ENCODE data around the gene MCTP2. TPM values are rescaled to one million over a fixed set of nuclear protein-coding genes. Genes with fewer than 3 reads are reported as not detected.
"Not testable (repeated sequence)": the region's sequence is repeated elsewhere in the genome, so short reads cannot be mapped to it uniquely, and the experiment has no call there.

MCTP2 gene
- total RNA-seq, 4 donors from 2014 or later, result 0.13 to 2.0 (median 0.43) TPM

DNA sequence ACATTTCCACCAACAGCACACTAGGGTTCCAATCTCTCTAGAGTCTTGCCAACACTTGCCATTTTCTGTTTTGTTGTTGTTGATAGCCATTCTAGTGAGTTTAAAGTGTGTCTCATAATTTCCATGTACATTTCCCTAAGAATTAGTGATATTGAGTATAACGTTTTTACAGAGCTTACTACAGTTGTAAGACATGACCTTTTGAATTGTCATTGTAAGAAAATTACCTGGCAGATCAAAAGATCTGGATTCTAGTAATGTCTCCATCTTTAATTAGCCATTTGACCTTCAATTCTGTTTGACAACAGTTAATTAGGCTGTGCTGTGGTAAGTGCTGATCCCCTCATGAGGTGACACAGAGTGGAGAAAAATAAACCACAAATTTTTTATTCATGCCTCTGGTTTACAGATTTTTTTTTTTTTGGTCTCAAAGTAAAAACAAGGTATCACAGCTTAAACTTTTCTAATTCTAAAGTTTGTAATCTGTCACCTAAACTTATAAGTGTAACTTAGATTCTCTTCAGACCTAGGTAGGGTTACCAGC, 20.9 kb downstream of the MCTP2 start:
- intact Hi-C loops (cut with DNase I; ENCODE audit: low total_unique reads) (no loop called here), in situ Hi-C loops (cut with MboI; ENCODE audit: low sequenced_read_pairs in 4 of 4) (no loop called here)
- H3K27me3 ChIP-seq, result no peaks in the 10 kb centered on the region
- no peak overlapping the region for H3K27ac ChIP-seq
- no peaks in the 10 kb centered on the region for H3K36me3 ChIP-seq
- DNase-seq, result no peak
- no peaks in the 10 kb centered on the region for H3K4me1 ChIP-seq
- no peak overlapping the region for H3K4me3 ChIP-seq
- H3K9me3 ChIP-seq, result no peaks in the 10 kb centered on the region
- TF ChIP-seq POLR2A (IDR thresholded peaks at IDR 0.05), result no peak
- TF ChIP-seq, protein P1, sequence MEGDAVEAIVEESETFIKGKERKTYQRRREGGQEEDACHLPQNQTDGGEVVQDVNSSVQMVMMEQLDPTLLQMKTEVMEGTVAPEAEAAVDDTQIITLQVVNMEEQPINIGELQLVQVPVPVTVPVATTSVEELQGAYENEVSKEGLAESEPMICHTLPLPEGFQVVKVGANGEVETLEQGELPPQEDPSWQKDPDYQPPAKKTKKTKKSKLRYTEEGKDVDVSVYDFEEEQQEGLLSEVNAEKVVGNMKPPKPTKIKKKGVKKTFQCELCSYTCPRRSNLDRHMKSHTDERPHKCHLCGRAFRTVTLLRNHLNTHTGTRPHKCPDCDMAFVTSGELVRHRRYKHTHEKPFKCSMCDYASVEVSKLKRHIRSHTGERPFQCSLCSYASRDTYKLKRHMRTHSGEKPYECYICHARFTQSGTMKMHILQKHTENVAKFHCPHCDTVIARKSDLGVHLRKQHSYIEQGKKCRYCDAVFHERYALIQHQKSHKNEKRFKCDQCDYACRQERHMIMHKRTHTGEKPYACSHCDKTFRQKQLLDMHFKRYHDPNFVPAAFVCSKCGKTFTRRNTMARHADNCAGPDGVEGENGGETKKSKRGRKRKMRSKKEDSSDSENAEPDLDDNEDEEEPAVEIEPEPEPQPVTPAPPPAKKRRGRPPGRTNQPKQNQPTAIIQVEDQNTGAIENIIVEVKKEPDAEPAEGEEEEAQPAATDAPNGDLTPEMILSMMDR (IDR thresholded peaks at IDR 0.05 in 4 of 5, conservative IDR thresholded peaks at IDR 0.05 in 1 of 5), result no peak
- ATAC-seq, result no peak

- H3K4me3 ChIP-seq, result no peak overlapping the region
- intact Hi-C loops (cut with DNase I; ENCODE audit: low total_unique reads), result no loop called here
- H3K27ac ChIP-seq, result no peak overlapping the region
- no peaks in the 10 kb centered on the region for H3K9me3 ChIP-seq
- H3K36me3 ChIP-seq, result no peaks in the 10 kb centered on the region
- no peaks in the 10 kb centered on the region for H3K27me3 ChIP-seq
- DNase-seq (no peak), ATAC-seq (no peak)
- TF ChIP-seq POLR2A (IDR thresholded peaks at IDR 0.05), result no peak
- TF ChIP-seq, protein P1 (IDR thresholded peaks at IDR 0.05 in 4 of 5, conservative IDR thresholded peaks at IDR 0.05 in 1 of 5), result no peak
- no peaks in the 10 kb centered on the region for H3K4me1 ChIP-seq
- in situ Hi-C loops (cut with MboI; ENCODE audit: low sequenced_read_pairs in 4 of 4), result no loop called here
Observed at GRCh38 chr15:94252906-94253491, 21.6 kb downstream of the MCTP2 start.

DNA sequence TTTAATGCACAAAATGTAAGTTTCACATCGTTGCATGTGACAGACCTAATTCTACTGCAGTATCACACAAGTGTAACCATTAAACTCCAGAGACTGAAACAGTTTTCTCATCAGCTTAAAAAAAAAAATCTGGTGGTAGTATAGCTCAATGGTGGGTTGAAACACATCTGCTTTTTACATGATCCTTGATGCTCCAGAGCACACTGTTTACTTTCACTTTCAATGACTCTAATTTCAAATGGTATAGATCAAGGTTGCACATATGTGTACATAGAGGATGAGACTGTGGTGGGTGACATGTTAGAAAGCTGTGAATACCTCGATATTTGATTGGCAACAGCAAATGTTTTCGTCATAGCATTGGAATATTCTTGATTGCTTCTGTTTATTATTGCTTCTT, 22.4 kb downstream of the MCTP2 start:
- no peak for DNase-seq
- Histone ChIP-seq H3K36me3 (no peaks in the 10 kb centered on the region), H3K27me3 (no peaks in the 10 kb centered on the region), H3K4me1 (no peaks in the 10 kb centered on the region), H3K27ac (no peak overlapping the region), H3K4me3 (no peak overlapping the region), H3K9me3 (no peaks in the 10 kb centered on the region)
- no peak for ATAC-seq
- in situ Hi-C loops (cut with MboI; ENCODE audit: low sequenced_read_pairs in 4 of 4) (no loop called here), intact Hi-C loops (cut with DNase I; ENCODE audit: low total_unique reads) (no loop called here)
- TF ChIP-seq, protein P1 (IDR thresholded peaks at IDR 0.05 in 4 of 5, conservative IDR thresholded peaks at IDR 0.05 in 1 of 5), result no peak
- TF ChIP-seq POLR2A (IDR thresholded peaks at IDR 0.05), result no peak

GRCh38 chr15:94255540-94255939, 24.2 kb downstream of the MCTP2 start:
- ATAC-seq (no peak), DNase-seq (no peak)
- no peak for TF ChIP-seq POLR2A (IDR thresholded peaks at IDR 0.05)
- TF ChIP-seq, protein P1 (IDR thresholded peaks at IDR 0.05 in 4 of 5, conservative IDR thresholded peaks at IDR 0.05 in 1 of 5), result no peak
- H3K27me3 ChIP-seq, result no peaks in the 10 kb centered on the region
- H3K4me3 ChIP-seq, result no peak overlapping the region
- no peaks in the 10 kb centered on the region for H3K4me1 ChIP-seq
- no peaks in the 10 kb centered on the region for H3K36me3 ChIP-seq
- in situ Hi-C loops (cut with MboI; ENCODE audit: low sequenced_read_pairs in 4 of 4), result no loop called here
- intact Hi-C loops (cut with DNase I; ENCODE audit: low total_unique reads), result no loop called here
- no peaks in the 10 kb centered on the region for H3K9me3 ChIP-seq
- no peak overlapping the region for H3K27ac ChIP-seq

DNA sequence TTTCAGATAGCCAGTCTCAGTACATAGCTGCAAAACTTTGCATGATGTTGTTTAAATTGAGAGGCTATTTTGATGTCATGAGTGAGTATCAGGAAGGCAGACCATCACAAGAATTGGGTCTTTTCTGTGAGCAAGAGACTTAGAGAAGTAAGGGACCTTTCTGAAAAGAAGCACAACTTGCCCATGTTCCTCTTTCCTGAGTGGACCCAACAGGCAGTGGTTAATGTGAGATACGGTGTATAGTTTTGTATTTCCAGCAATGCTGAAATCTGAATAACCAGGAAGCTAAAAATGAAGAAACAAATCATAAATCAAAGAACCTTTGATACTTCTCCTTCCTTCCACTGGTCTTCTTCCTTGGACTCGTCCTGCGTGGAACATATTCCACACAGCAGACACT, 25.1 kb downstream of the MCTP2 start:
- H3K27me3 ChIP-seq, result no peaks in the 10 kb centered on the region
- intact Hi-C loops (cut with DNase I; ENCODE audit: low total_unique reads), result no loop called here
- no peak overlapping the region for H3K4me3 ChIP-seq
- DNase-seq (no peak), ATAC-seq (no peak)
- in situ Hi-C loops (cut with MboI; ENCODE audit: low sequenced_read_pairs in 4 of 4), result no loop called here
- H3K36me3 ChIP-seq, result no peaks in the 10 kb centered on the region
- H3K9me3 ChIP-seq, result no peaks in the 10 kb centered on the region
- TF ChIP-seq, protein P1 (IDR thresholded peaks at IDR 0.05 in 4 of 5, conservative IDR thresholded peaks at IDR 0.05 in 1 of 5), result no peak
- no peak for TF ChIP-seq POLR2A (IDR thresholded peaks at IDR 0.05)
- H3K27ac ChIP-seq, result no peak overlapping the region
- no peaks in the 10 kb centered on the region for H3K4me1 ChIP-seq

- H3K9me3 ChIP-seq; H3K27ac ChIP-seq; H3K27me3 ChIP-seq; in situ Hi-C loops (cut with MboI; ENCODE audit: low sequenced_read_pairs in 4 of 4); intact Hi-C loops (cut with DNase I; ENCODE audit: low total_unique reads); H3K4me3 ChIP-seq; ATAC-seq; H3K36me3 ChIP-seq; H3K4me1 ChIP-seq; DNase-seq: not testable (repeated sequence)
Observed at GRCh38 chr15:94257776-94258175, 26.4 kb downstream of the MCTP2 start.

All from gastrocnemius medialis (tissue), 4 donors.